HUDEP-2 (cell line): ENCODE data around the gene FKBP15.

Experiments
- DNase-seq, 76 experiments: peaks; one replicate each; lab custom pipeline; 2025; ENCODE audit not compliant: unreplicated experiment in 76 of 76; lab: John Stamatoyannopoulos, UW

FKBP15 gene

DNA sequence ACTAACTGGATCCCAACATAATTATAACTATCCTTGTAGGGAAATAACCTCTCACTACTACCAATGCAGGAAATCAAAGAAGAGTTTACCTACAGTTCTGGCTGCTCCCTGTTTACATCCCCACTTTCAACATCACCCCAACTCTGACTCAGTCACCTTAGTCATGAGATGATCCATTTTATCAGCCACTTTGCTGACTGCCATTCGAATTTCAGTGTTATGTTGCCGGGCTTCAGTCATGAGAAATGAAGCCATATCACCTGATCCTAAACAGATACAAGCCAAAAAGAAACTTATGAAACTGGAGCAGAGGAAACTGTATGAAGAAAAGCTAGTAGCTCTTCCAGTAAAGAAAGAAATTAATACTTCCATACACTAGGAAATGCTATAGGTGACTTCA is 36.5 kb downstream of the FKBP15 start:
- no peak for DNase-seq

DNA sequence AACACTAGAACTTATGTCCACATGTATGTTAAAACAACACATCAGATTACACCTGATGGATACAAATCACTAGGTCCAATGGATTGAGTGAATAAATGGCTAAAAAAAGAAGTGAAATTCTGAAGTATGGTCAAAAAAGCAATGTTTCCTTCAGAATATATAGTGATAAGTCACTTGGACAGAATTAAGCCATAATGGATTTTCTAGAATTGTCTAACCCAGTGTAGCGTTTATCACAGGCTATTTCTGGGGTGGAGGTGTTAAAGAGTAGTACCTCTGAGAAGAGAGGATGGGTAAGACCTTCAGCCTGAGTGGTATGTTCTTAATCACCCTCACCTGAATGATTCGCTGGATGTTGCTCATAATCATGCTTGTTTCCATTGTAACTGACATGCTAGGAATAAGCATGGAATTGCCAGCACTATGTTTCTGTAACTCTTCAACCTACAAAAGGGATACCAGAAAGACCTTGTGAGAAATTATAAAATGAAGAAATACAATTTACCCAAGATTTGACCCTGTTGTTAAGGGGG is 37.1 kb downstream of the FKBP15 start:
- DNase-seq, result no peak

DNA sequence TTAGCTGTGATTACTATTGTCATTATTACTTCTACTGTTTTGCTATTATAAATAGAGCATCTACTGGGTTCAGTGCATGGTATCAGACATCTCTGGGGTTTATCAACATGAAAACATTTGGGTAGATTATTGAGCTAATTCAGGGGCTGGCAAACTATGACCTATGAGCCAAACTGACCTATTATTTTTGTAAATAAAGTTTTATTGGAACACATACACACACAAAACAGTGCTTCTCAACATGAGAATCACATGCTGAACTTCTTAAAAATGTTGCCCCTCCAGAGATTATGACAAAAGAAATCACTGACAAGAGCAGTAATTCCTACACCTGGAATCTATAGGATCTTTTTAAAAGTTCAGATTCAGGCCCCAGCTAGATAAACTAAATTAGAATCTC is 39.9 kb downstream of the FKBP15 start:
- DNase-seq, result no peak

DNA sequence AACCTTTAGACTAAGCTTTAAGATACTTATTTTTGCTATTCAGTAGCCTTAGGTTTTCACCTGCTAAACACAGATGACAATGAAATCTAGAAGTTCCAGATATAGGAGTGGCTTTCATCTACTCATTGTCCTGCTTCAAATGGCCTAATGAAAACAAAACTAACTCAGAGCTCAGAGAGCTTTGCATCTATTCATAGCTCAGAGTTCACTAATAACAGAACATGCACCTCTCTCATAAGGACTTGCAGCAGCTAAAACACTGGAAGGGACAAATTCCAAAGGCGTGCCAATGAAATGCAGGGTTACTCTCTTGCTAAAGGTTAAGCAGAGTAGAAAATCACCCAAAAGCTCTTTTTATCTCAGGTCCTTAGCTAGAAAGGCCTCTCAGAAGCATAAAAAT is 41.2 kb downstream of the FKBP15 start:
- no peak for DNase-seq

DNA sequence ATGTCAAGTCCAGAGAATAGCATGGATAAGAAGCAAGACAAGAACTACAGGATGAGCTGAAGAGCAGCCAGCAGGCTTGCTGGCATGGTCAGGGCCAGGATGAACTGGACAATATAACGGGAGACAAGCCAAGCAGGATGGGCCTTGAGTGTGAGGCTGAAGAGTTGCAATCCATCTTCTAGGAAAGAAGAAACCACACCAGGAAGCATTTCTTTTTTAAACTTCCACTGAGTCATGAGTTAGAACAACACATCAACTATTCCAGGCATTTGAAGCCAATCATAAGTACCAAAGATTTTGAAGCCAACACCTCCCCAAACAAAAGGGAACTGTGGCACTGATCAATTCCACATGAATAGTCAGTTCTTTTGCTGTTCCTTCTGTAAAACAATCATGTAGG is 43.0 kb downstream of the FKBP15 start:
- DNase-seq, result no peak

DNA sequence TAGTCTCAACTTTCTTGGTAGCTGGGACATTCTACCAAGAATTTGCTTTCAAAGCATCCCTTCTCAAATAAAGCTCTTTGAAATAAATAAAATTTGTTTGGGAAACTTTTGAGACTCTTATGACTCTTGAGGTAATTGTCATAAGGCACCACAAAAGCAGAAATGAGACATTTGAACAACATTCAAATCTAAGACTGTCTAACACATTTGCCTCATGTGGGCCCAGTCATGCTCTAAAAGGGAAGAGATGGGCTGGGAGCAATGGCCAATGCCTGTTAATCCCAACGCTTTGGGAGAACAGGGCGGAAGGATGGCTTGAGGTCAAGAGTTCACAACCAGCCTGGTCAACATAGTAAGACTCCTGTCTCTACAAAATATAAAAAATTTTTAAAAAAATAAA is 43.8 kb downstream of the FKBP15 start:
- no peak for DNase-seq

DNA sequence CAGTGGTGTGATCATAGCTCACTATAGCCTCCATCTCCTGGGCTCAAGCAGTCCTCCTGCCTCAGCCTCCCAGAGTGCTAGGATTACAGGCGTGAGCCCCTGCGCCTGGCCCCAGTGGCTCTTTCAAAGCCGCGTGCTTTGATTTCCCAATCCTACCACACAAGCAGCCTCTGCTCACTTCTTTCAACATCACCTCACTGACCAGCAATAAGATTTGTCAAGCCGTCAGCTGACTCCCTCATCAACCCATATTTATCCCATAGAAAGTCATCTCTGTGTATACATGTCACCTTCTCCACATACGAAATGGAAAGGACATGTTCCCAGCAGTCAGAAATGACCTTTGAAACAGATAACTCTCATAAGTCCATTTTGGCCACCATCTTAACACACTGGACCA is 44.3 kb downstream of the FKBP15 start:
- DNase-seq, result no peak

DNA sequence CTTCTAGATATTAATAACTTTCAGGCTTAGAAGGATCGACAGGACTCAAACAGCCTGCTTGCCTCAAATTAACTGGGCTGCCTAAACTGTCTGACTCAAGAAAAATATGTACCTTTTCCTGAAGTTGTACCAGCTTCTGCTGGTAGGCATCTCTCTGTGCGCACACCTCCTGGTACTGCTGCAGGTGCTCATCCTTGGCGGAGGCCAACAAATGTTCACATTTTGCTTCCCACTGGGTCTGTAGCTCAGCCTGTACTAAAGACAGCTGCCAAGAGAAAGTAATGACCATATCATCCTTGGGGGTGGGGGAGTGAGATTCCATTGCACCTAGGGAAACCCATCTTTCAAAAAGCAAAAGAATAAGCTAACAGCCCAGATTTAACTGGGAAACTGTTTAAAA is 47.7 kb downstream of the FKBP15 start:
- DNase-seq, result no peak

DNA sequence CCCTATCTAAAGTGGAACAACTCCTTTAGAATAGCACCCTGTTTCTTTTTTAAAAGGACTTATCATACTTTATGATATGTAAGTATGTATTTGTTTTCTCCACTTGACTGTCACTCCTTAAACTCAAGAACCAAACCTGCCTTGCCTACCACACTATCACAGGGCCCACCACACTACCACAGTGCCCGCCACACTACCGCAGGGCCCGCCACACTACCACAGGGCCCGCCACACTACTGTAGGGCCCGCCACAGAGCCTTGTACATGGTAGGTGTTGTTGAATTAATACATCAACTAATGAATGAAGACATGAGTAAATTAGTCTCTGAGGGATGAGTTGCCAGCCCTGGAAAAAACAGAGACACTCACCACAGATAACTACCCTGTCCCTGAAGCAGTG is 52.3 kb downstream of the FKBP15 start:
- no peak for DNase-seq

DNA sequence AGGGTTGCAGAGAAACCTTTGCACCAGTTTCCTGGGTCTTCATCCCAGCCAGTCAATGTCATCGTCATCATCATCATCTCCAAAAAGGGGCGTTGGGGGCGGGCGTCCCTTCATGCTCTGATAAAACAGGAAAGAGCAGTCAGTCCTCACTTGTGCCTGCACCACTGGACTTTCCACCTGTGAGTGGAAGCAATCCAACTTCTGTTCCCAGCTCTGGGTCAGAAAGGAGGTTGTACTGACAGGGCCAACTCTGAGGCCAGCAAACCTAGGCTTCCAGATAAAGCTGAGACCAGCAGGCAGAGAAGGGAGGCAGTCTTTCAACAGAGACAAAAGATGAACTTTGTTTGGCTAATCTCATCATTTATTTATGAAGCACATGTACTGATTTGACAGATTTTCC is 55.0 kb downstream of the FKBP15 start:
- DNase-seq, result no peak

DNA sequence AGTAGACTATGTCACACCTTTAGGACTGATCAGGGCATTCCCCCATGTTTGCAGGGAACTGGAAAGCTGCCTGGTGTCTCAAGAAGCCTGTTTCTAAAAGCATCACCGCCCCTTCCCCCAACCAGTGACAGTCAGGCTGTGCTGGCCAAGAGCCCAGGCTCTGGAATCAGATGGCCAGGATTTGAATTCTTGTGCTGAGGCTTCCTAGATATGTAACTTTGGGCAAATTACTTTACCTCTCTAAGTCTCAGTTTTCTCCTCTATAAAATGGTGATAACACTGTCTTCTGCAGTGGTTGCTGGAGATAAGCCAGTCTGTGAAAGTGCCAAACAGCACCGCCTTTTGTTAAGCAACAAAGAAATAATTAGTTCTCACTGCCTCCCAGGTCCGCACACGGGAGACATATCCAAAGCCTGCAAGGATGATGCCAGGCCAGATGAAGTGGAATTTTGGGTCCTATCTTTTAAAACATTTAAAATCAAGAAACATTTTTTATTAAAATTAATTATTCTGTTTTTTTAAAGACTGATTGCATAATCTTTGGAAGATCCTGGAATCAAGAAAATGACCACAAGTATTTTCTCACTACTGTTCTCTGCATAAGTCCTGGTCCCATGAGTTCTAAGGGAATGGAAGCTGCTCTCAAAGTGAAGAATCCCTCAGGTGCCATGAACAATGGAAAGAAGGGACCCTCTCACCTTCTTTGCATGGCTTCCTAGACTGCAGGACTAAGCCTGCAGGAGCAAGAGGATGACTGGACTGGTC is 56.4 kb downstream of the FKBP15 start:
- DNase-seq, result peak in 23 of 76 experiments; percentile 5 to 41 (median 15)

DNA sequence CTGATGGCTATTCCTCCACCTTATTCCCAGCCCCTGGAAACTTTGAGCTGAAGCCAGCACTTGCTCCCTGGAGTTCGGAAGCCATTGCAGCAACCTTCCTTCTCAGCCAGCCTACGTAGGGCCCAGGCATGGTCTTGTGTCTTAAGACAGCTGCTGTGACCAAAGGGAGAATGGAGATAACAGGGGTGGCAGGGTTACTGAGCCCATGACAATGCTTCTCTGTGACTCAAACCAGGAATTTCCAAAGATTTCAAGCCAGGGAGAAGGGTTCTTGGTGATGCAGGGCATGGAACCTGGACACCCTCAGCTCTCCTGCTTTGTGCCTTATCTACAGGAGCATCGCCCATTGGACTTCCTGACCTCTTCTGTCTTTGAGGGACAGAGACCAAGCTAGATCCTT is 58.1 kb downstream of the FKBP15 start:
- DNase-seq, result no peak

DNA sequence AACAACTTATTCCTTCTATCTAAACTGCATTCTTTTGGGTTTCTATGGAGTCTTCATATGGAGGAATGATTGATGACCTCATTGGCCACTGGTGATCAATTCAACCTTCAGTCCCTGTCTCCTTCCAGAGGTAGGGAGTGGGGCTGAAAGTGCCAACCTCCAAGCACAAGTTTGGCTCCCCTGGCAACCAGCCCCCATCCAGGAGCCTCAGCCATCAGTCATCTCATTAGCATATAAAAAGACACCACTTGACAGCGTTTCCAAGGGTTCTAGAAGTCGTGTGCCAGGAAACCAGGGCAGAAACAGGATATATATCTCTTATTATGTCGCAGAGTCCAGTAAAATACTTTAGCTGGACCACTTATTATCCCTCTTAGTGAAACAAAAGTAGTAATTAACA is 60.5 kb downstream of the FKBP15 start:
- DNase-seq, result no peak

DNA sequence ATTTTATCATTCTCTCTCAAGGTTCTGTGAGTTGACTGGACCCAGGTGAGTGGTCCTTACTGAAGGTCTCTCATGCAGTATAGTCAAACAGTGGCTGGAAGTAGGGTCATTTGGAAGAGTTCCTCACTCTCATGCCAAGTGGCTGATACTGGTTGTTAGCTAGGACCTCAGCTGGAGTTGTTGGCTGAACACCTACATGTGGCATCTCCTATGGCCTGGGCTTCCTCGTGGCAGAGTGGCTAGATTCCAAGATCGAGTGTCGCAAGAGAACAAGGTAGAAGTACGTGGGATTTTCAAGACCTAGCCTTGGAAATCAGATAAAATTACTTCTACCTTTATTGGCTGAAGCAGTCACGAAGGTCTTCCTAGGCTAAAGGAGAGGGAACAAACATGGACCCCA is 62.6 kb downstream of the FKBP15 start:
- no peak for DNase-seq

DNA sequence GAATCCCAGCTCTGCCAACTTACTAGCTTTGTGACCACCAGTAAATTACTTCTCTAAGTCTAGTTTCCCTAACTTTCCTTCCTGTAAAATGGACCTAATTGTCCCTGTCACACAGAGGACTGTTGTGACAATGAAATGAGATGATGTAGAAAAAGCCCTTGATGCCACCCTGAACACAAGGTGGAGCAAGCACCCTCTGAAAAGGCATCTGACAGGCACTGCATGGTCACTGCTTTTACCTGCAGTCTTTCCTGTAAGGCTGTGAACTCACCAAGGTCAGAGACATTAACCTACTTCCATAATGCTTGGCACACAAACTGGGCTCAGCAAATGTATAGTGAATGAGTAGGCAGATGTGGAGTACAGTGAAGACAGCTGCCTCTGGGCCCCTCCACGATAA is 64.2 kb downstream of the FKBP15 start:
- no peak for DNase-seq

DNA sequence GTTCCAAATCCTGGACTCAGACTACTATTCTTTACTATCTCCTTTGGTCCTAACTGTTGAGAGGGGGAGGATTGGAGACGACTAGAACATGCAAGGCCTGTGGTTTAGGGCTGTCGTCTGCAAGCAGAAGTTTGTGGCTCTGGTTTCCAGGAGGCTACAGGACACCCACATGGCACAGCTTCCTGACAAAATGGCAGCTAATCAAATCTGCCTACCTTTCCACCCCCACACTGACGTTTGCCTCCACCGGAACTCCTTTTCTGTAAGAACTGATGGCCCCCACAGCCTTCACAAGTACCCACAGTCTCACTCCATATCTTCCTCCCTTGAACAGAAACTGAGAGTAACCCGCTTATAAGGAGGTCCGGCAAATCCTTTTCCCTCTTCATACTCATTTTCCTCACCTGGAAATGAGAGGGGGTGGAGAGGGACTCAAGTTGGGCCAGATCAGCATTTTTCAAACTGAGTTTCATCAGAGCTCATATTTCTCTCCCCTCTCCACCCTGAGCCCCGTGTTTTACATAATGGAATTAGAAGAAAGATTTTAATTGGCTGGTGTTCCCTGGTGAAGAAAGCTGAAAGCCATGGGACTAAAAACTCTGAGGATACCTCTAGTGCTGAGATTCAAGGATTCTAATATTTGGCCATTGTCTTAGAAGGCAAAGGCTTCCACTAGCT is 65.0 kb downstream of the FKBP15 start:
- peak in 2 of 76 experiments; percentile 5 to 16 for DNase-seq

DNA sequence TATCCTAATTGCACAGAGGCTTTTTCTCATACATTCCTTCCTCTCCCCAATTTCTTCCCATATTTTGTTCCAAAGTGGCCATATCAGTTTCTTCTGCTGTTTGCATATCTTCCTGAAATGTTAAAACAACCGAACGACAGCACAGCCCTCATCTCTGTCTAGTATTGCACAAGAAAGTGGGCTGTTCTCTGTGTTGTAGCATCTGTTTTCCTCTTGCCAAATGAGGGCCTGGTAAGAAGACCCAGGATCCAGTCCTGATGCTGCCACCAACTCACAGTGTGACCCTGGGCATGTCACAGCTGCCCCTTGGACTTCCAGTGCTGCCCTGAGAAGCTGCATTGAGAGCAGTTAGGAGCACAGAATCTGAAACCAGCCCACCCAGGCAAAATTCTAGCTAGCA is 66.1 kb downstream of the FKBP15 start:
- DNase-seq, result no peak

DNA sequence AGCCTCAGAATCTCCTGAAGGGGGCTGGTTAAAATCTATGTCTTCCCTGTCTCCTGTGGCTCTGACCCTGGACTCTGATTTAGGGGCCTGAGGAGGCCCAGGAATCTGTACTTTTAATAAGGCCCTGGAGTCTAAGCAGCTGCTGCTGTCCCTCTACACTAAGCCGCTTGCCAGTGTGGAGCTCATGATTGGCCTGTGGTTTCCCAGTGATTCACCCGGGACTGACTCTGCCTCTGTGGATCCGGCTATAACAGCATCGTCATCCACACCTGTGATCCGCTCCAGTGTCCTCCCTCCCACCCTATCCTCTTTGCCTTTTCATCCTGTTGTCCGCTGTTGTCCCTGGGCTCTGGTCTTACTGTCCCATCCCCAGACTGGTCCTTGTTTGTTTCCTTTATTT is 66.6 kb downstream of the FKBP15 start:
- DNase-seq, result no peak

DNA sequence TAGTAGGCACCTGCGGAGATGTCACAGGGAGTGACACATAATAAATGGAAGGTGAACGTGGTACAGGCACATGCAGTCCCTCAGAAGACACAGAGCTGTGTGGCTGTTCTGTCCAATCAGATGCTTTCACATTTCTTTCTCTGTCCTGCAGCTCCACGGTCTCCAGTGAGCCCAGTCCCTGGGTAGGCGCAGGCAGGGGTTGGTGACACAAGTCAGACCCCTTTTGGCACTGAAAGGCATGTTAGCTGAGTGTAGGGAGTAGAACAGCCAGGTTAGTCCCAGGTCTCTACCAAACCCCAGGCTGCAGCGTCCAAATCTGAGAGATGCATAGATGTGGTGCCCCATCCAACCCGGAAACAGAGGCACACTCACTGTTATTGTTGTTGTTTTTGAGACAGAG is 67.5 kb downstream of the FKBP15 start:
- no peak for DNase-seq

DNA sequence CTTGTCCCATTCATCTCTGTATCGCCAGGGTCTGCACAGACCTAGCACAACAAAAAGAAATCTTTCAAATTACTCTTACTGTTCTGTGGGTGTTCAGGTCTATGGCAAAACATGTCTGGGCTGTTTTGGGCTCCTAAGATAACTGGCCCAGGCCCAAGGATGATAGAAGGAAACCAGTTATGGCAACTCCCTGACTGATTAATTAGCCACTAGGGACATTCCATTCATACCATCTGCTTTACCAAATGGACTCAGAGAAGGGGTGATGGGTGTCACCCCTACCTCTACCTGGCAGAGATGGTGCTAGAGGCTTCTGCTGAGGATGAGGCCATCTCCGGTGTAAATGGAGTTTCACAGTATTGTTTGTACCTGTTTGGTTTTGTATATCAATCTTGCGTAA is 68.4 kb downstream of the FKBP15 start:
- DNase-seq, result no peak

DNA sequence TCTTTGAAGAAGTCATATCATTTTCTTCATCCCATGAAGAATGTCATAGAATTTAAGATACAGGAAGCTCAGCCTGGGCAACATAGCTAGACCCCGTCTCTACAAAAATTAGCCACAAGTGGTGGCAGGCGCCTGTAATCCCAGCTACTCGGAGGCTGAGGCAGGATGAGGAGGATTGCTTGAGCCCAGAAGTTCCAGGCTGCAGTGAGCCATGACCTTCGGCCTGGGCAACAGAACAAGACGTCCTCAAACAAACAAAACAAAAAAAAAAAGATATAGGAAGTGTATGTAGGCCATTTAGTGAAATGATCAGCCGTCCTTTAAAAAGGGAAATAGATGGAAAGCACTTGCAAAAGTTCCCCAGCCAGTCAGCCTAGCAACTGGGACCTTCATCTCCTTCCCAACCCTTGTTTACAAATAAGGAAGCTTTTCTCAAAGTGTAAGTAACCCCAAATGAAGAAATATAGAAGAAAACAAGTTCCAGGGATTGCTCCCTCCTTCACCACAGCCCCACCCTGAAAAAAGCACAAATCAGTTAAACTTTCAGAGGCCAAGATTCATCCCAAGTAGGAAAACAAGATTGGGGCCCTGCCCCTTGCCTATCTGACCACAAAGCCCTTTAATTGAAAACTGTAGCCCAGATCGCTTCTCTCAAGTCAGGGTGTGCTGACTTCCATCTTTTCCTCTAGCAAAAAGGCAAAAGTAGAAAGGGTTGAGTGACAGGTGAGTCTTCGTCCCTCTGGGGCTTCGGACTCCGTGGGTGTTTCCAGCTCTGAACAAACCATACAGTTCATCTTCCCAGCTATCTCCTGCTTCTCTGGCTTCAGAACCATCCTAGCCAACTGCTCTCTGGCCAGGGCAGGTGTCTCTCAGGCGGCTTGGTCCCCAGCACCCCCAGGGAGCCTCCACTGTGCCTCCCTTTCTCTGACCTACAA is 69.1 kb downstream of the FKBP15 start:
- peak in 4 of 76 experiments; percentile 6 to 24 (median 12) for DNase-seq
